HepG2 (cell line): ENCODE measurements around the gene DUS3L. TPM values are rescaled to one million over a fixed set of nuclear protein-coding genes. Genes with fewer than 3 reads are reported as not detected.
A peak's percentile ranks its signal among the peaks of the same experiment; 100 is the strongest.

Source experiments
- ATF2 ChIP-seq: sonication (generic); formaldehyde crosslinking; IDR thresholded peaks from 2 replicates; pipeline ENCODE4 v1.4.0; 2020; ENCODE audit warnings: missing genetic modification reagents
- BATF2 ChIP-seq: sonication (generic); formaldehyde crosslinking; IDR thresholded peaks from 2 replicates; pipeline ENCODE4 v1.8.0; 2022; ENCODE audit warnings: mild to moderate bottlenecking, missing genetic modification reagents, moderate library complexity
- BHLHE40 ChIP-seq: IDR thresholded peaks from 2 replicates; pipeline ENCODE4 v1.6.1; 2011; ENCODE audit warnings: low read length, improper control_type of control experiment
- CERS6 ChIP-seq: sonication (generic); formaldehyde crosslinking; IDR thresholded peaks from 2 replicates; pipeline ENCODE4 v1.5.0; 2020; ENCODE audit warnings: missing genetic modification reagents
- CHD4 ChIP-seq: fragments of 200-600 bp; sonication (generic); IDR thresholded peaks from 2 replicates; pipeline ENCODE4 v1.7.0; 2017; ENCODE audit warnings: mild to moderate bottlenecking, low read length, borderline replicate concordance
- CSRNP1 ChIP-seq: sonication (generic); formaldehyde crosslinking; IDR thresholded peaks from 2 replicates; pipeline ENCODE4 v1.8.1; 2023; ENCODE audit warnings: mild to moderate bottlenecking, missing genetic modification reagents
- FOSL2 ChIP-seq: sonication (generic); formaldehyde crosslinking; IDR thresholded peaks from 2 replicates; pipeline ENCODE4 v1.4.0; 2020; ENCODE audit warnings: missing genetic modification reagents
- NR3C1 ChIP-seq: sonication (generic); formaldehyde crosslinking; IDR thresholded peaks from 2 replicates; pipeline ENCODE4 v1.4.0; 2020; ENCODE audit warnings: missing genetic modification reagents
- ZNF280D ChIP-seq: sonication (generic); formaldehyde crosslinking; IDR thresholded peaks from 2 replicates; pipeline ENCODE4 v1.5.1; 2020; ENCODE audit warnings: mild to moderate bottlenecking, missing genetic modification reagents
- ZNF282 ChIP-seq: fragments of 450-650 bp; IDR thresholded peaks from 2 replicates; pipeline ENCODE4 v1.6.1; 2018; ENCODE audit not compliant: partially characterized antibody
- ZNF407 ChIP-seq: sonication (generic); formaldehyde crosslinking; IDR thresholded peaks from one replicate; pipeline ENCODE4 v1.5.1; 2020; ENCODE audit warnings: mild to moderate bottlenecking, missing genetic modification reagents; ENCODE audit errors: not compliant biosample characterization
- ZNF543 ChIP-seq: sonication (generic); formaldehyde crosslinking; IDR thresholded peaks from 2 replicates; pipeline ENCODE4 v1.4.0; 2020; ENCODE audit warnings: mild to moderate bottlenecking, missing genetic modification reagents
- polyA plus RNA-seq, 8 experiments: library from polyadenylated mRNA; depleted of rRNA in 3 of 8; stranded (reverse) in 7 of 8; unstranded in 1 of 8; fragments of >200 nt; fragmentation: Illumina TruSeq in 4 of 8; extraction: Trizol in 4 of 8; gene quantifications; 2 replicates each; pipeline versions ENCODE4 v1.2.1 to v1.2.3, GENCODE V29; 2011 to 2016; ENCODE audit warnings: low read depth in 4 of 8, missing spikeins in 1 of 8, mixed read lengths in 1 of 8; ENCODE audit not compliant: insufficient read depth in 1 of 8
- total RNA-seq, 5 experiments: library from RNA; depleted of rRNA; stranded (reverse); fragments of >200 nt; fragmentation: Illumina TruSeq; extraction: Trizol; gene quantifications; 2 replicates each; pipeline ENCODE4 v1.2.3, GENCODE V29; 2016; ENCODE audit warnings: low read depth in 1 of 5

Gene DUS3L
- total and polyA plus RNA-seq, 2 of the 13 experiments (the other 11 are each of a cell fraction or from before 2014, with no cell fraction given): 13.3 to 25.1 TPM

- TF ChIP-seq ZNF407 (CRISPR knock-in tag): peak; percentile 67
- TF ChIP-seq ZNF280D (CRISPR knock-in tag): peak; percentile 73; the same call in 1 of the 2 replicates
- TF ChIP-seq CERS6 (CRISPR knock-in tag): no peak
- TF ChIP-seq ZNF543: no peak
- TF ChIP-seq NR3C1 (CRISPR knock-in tag): no peak
- TF ChIP-seq CHD4: no peak
- TF ChIP-seq FOSL2 (CRISPR knock-in tag): peak; percentile 24; the same call in 1 of the 2 replicates
- no peak for TF ChIP-seq CSRNP1 (CRISPR knock-in tag)
- TF ChIP-seq BATF2 (CRISPR knock-in tag): no peak
- no peak for TF ChIP-seq ZNF282
- no peak for TF ChIP-seq ATF2 (CRISPR knock-in tag)
- no peak for TF ChIP-seq BHLHE40
These were observed 14.6 kb upstream of the DUS3L start (continued) for GRCh38 chr19:5805462-5806132.
